Type B pancreatic cell (in vitro differentiated cells): ENCODE measurements around the gene ANKRD39. TPM values are rescaled to one million over a fixed set of nuclear protein-coding genes. Genes with fewer than 3 reads are reported as not detected.

Experiments
- DNase-seq: peaks from one replicate; pipeline ENCODE4 v3.0.0; 2021; ENCODE audit warnings: mixed read lengths; ENCODE audit not compliant: unreplicated experiment; ENCODE audit errors: extremely low spot score
- H3K27ac Mint-ChIP-seq: 2 replicates; pipeline ENCODE4 v1.8.0; 2021; ENCODE audit warnings: mild to moderate bottlenecking, mixed read lengths
- H3K27me3 Mint-ChIP-seq: 2 replicates; pipeline ENCODE4 v1.8.0; 2021; ENCODE audit warnings: mixed read lengths
- H3K36me3 Mint-ChIP-seq: 2 replicates; pipeline ENCODE4 v1.8.0; 2021; ENCODE audit warnings: mixed read lengths
- H3K4me1 Mint-ChIP-seq: one replicate; pipeline ENCODE4 v1.8.0; 2021; ENCODE audit warnings: mixed read lengths; ENCODE audit not compliant: unreplicated experiment
- H3K4me3 Mint-ChIP-seq: 2 replicates; pipeline ENCODE4 v1.8.0; 2021; ENCODE audit warnings: mild to moderate bottlenecking, mixed read lengths
- H3K9me3 Mint-ChIP-seq: 2 replicates; pipeline ENCODE4 v1.8.0; 2021; ENCODE audit warnings: mixed read lengths
- CTCF ChIP-seq: fragments of 200-600 bp; sonication (generic); conservative IDR thresholded peaks from 2 replicates; pipeline ENCODE4 v1.5.0; 2021; ENCODE audit warnings: antibody characterized with exemption, mild to moderate bottlenecking
- total RNA-seq: library from RNA; stranded (reverse); gene quantifications from 2 replicates; pipeline ENCODE4 v1.2.1, GENCODE V29; 2021; ENCODE audit warnings: low replicate concordance

The ANKRD39 gene
- total RNA-seq, 1 donor from 2014 or later: 16.6 TPM

- Mint-ChIP-seq H3K9me3 (no peaks in the 10 kb centered on the region), H3K4me1 (peaks cover 39% of the 10 kb centered on the region), H3K27me3 (no peaks in the 10 kb centered on the region), H3K27ac (peak overlapping the region; percentile 80), H3K4me3 (peak overlapping the region; percentile 92), H3K36me3 (peaks cover 18% of the 10 kb centered on the region)
- no peak for DNase-seq
- no peak for TF ChIP-seq CTCF
Observed at GRCh38 chr2:96815326-96816126, 42.3 kb downstream of the ANKRD39 start.

- Mint-ChIP-seq H3K4me3 (peak overlapping the region; percentile 43), H3K9me3 (no peaks in the 10 kb centered on the region), H3K27me3 (no peaks in the 10 kb centered on the region), H3K4me1 (peaks cover 20% of the 10 kb centered on the region), H3K27ac (no peak overlapping the region), H3K36me3 (peaks cover 4% of the 10 kb centered on the region)
- TF ChIP-seq CTCF: no peak
- DNase-seq: no peak
Observed at GRCh38 chr2:96813656-96814055, 44.2 kb downstream of the ANKRD39 start.

- no peak overlapping the region for H3K4me3 Mint-ChIP-seq
- peaks cover 10% of the 10 kb centered on the region for H3K36me3 Mint-ChIP-seq
- no peaks in the 10 kb centered on the region for H3K9me3 Mint-ChIP-seq
- no peak for DNase-seq
- no peak overlapping the region for H3K27ac Mint-ChIP-seq
- no peak for TF ChIP-seq CTCF
- H3K4me1 Mint-ChIP-seq: peaks cover 8% of the 10 kb centered on the region
- no peaks in the 10 kb centered on the region for H3K27me3 Mint-ChIP-seq
Observed at GRCh38 chr2:96811917-96812316, 45.9 kb downstream of the ANKRD39 start.

- no peak overlapping the region for H3K4me3 Mint-ChIP-seq
- TF ChIP-seq CTCF: no peak
- H3K9me3 Mint-ChIP-seq: no peaks in the 10 kb centered on the region
- no peak for DNase-seq
- no peak overlapping the region for H3K27ac Mint-ChIP-seq
- no peaks in the 10 kb centered on the region for H3K27me3 Mint-ChIP-seq
- peaks cover 14% of the 10 kb centered on the region for H3K36me3 Mint-ChIP-seq
- peaks cover 8% of the 10 kb centered on the region for H3K4me1 Mint-ChIP-seq
Observed at GRCh38 chr2:96810783-96811192, 47.0 kb downstream of the ANKRD39 start.

- Mint-ChIP-seq H3K36me3 (peaks cover 14% of the 10 kb centered on the region), H3K4me1 (peaks cover 3% of the 10 kb centered on the region), H3K9me3 (no peaks in the 10 kb centered on the region), H3K27me3 (no peaks in the 10 kb centered on the region), H3K27ac (no peak overlapping the region), H3K4me3 (no peak overlapping the region)
- no peak for TF ChIP-seq CTCF
- DNase-seq: no peak
Observed at GRCh38 chr2:96809951-96810782, 47.6 kb downstream of the ANKRD39 start.
